ENCODE measurements around the gene HNF1A. TPM values are rescaled to one million over a fixed set of nuclear protein-coding genes. Genes with fewer than 3 reads are reported as not detected.

The HNF1A gene
- total and polyA plus RNA-seq, 8 donors: 0.89 to 14.5 (median 6.0) TPM

DNA sequence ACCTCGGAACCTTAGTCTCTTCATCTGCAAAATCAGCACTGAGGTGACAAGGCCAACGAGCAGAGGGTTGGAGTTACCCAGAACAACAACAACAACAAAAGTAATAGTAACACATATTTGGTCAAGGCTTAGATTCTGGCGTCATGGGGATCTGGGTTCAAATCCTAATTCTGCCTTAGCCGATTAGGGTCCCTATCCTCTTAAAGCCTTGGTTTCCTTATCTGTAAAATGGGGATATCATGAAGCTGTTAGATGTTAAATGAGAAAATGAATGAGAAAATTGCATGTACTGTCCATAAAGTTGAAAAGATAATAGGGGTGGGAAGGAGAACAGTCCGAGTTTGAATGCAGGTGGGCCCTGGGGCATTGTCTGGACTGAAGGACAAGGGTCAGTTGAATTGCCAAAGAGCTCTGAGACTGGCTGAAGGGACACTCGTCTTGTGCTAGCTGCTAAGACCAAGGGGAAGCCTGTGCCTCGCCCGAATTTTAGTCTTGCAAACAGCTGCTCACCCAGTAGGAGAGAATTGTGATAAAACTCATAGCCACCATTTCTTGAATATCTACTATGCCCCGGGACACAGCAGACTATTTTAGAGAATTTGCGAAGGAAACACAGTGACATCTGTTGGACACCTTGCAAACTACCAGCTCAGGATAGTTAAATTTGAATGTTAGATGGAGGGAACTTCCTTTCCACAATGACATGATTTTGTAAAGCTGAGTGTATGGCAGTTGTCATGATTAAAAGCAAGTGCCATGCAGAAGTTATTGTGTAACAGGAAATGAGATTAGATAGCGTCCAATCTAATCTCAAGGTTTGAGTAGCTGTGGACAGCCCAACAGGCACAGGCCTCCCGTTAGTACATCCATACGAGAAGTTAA is 6.8 kb upstream of the HNF1A start:
- TF ChIP-seq POLR2A (IDR thresholded peaks at IDR 0.05) (no peak), POLR2AphosphoS5 (IDR thresholded peaks at IDR 0.05) (peak in 2 of 3 donors; percentile 67 to 86), EP300 (IDR thresholded peaks at IDR 0.05) (no peak)
- TF ChIP-seq, protein P1, sequence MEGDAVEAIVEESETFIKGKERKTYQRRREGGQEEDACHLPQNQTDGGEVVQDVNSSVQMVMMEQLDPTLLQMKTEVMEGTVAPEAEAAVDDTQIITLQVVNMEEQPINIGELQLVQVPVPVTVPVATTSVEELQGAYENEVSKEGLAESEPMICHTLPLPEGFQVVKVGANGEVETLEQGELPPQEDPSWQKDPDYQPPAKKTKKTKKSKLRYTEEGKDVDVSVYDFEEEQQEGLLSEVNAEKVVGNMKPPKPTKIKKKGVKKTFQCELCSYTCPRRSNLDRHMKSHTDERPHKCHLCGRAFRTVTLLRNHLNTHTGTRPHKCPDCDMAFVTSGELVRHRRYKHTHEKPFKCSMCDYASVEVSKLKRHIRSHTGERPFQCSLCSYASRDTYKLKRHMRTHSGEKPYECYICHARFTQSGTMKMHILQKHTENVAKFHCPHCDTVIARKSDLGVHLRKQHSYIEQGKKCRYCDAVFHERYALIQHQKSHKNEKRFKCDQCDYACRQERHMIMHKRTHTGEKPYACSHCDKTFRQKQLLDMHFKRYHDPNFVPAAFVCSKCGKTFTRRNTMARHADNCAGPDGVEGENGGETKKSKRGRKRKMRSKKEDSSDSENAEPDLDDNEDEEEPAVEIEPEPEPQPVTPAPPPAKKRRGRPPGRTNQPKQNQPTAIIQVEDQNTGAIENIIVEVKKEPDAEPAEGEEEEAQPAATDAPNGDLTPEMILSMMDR (IDR thresholded peaks at IDR 0.05): peak in 4 of 7 experiments; percentile 43 to 55 (median 52)
- Histone ChIP-seq H3K4me3 (peak overlapping the region in 1 of 4 donors; percentile 6), H3K27ac (peak overlapping the region in 1 of 5 donors; percentile 26), H3K4me1 (peaks cover 26 to 39% (median 34%) of the 10 kb centered on the region in 4 donors), H3K9me3 (no peaks in the 10 kb centered on the region), H3K27me3 (no peaks in the 10 kb centered on the region), H3K36me3 (peaks cover 14 to 56% (median 29%) of the 10 kb centered on the region in 4 donors)
- peak in 1 of 2 donors; percentile 83 for DNase-seq
- intact Hi-C loops (cut with DNase I; ENCODE audit: low total_unique reads): no loop called here
- 28 to 34% (median 29%) methylated on average over 13 of the region's 13 CpGs for WGBS, 5 donors

DNA sequence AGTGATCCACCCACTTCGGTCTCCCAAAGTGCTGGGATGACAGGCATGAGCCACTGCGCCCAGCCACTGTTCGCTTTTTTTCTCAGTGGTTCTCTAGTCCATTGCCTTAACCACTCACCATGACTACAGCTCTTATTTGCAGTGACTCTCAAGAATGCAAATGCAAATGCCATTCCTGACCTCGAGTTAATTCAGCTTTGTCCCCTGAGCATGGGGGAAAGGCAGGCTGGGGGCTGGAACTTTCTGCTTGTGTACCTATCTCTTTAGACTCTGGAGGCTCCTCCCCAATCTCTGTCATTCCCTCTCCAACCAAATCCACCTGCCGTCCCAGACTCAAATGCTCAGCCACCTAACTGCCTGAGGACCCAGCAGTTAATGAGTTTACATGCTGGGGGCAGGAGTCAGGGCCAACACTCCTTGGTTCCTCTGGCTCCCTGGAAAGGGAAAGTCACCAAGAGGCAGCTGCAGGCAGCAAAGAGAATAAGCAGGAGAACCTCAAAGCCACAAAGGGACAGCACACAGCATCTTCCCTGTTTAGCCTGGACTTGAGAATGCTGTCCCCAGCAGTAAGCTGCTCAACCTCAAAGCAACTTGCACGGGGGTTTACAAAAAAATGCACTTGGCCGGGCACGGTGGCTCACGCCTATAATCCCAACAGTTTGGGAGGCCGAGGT is 5.3 kb upstream of the HNF1A start:
- Histone ChIP-seq H3K36me3 (peaks cover 14 to 49% (median 28%) of the 10 kb centered on the region in 4 donors), H3K27ac (peak overlapping the region in 4 of 5 donors; percentile 12 to 49 (median 32))
- intact Hi-C loops (cut with DNase I; ENCODE audit: low total_unique reads): no loop called here

DNA sequence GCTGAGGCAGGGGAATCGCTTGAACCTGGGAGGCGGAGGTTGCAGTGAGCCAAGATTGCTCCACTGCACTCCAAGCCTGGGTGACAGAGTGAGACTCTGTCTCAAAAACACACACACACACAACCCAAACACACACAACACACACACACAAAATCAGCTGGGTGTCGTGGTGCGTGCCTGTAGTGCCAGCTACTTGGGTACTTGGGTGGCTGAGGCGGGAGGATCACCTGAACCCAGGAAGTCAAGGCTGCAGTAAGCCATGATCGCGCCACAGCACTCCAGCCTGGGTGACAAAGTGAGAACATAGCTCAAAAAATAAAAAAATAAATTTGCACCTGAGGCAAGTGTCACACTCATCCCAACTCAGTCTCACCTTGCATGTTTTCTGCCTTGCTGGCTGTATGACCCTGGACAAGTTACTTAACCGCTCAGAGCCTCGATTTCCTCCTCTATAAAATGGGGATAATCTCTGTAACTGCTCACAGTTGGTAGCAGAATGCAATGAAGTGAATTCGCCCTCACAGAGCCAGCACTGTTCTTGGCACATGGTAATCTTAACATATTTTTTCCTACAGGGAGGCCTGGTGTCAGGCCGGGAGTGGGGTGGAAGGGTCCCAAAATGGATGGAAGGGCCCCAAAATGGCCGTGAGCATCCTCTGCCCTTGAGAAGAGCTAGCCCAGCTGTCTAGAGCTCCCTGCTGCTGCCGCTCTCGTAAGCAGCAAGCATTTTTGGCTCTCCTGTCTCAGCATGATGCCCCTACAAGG is 630 bp upstream of the HNF1A start:
- 28 to 49% (median 49%) methylated on average over 14 of the region's 14 CpGs for WGBS, 5 donors
- intact Hi-C loops (cut with DNase I; ENCODE audit: low total_unique reads): no loop called here
- H3K27ac ChIP-seq: peak overlapping the region; percentile 74 to 92 (median 90)
- peaks cover 6 to 13% (median 10%) of the 10 kb centered on the region in 4 donors for H3K36me3 ChIP-seq
- TF ChIP-seq POLR2AphosphoS5 (IDR thresholded peaks at IDR 0.05): no peak
- TF ChIP-seq, protein P1 (IDR thresholded peaks at IDR 0.05): no peak
- no peak for TF ChIP-seq EP300 (IDR thresholded peaks at IDR 0.05)
- TF ChIP-seq POLR2A (IDR thresholded peaks at IDR 0.05): no peak
- no peak for DNase-seq
- H3K4me3 ChIP-seq: peak overlapping the region; percentile 46 to 66 (median 57)
- H3K9me3 ChIP-seq: no peaks in the 10 kb centered on the region
- H3K27me3 ChIP-seq: no peaks in the 10 kb centered on the region
- peaks cover 22 to 49% (median 37%) of the 10 kb centered on the region in 4 donors for H3K4me1 ChIP-seq

More for the DNA sequence above, 5.3 kb upstream of the HNF1A start:
- Histone ChIP-seq H3K4me3 (no peak overlapping the region), H3K4me1 (peaks cover 26 to 49% (median 40%) of the 10 kb centered on the region in 4 donors), H3K27me3 (no peaks in the 10 kb centered on the region), H3K9me3 (no peaks in the 10 kb centered on the region)
- TF ChIP-seq EP300 (IDR thresholded peaks at IDR 0.05) (no peak), POLR2AphosphoS5 (IDR thresholded peaks at IDR 0.05) (no peak), POLR2A (IDR thresholded peaks at IDR 0.05) (no peak)
- DNase-seq: peak in 1 of 2 donors; percentile 63
- 28 to 42% (median 40%) methylated on average over 10 of the region's 10 CpGs for WGBS, 5 donors

DNA sequence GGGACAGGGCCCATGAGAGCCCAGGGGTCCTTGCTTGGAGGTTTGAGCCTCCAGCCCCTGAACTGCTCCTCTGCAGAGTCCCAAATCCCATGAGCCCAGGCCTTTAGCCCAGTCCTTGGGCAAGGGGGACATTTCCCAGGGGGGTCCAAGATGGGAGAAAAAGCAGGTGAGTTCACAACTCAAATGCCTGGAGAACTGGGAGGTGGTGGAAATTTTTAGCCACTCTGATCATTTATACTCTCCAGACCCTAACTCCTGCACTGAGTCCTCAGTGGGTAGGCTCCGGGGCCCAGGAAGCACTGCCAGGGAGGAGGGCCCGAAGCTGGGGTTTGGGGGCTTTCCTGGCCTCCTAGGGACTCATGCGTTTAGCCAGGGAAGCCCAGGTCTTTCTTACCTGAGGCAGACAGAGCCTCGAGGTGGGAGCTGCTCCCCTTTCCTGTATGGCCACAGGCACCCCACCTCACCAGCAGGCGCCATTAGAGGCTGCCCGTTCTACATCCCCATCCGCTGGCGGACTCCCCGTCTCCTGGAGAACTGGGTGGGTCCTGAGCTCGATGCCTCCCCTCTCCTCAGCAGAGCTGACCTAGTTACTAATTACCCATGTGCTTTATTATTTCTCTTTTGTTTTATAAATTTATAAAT is 998 bp downstream of the HNF1A start:
- Histone ChIP-seq H3K4me3 (peak overlapping the region; percentile 46 to 66 (median 57)), H3K27ac (peak overlapping the region; percentile 86 to 92 (median 91)), H3K27me3 (no peaks in the 10 kb centered on the region), H3K4me1 (peaks cover 13 to 46% (median 34%) of the 10 kb centered on the region in 4 donors), H3K9me3 (no peaks in the 10 kb centered on the region), H3K36me3 (peaks cover 0 to under 1% (median 0%) of the 10 kb centered on the region in 4 donors)
- intact Hi-C loops (cut with DNase I; ENCODE audit: low total_unique reads): no loop called here
- DNase-seq: peak in 1 of 2 donors; percentile 42
- TF ChIP-seq POLR2A (IDR thresholded peaks at IDR 0.05) (no peak), POLR2AphosphoS5 (IDR thresholded peaks at IDR 0.05) (no peak), EP300 (IDR thresholded peaks at IDR 0.05) (no peak)
- TF ChIP-seq, protein P1 (IDR thresholded peaks at IDR 0.05): no peak
- WGBS, 5 donors: 29 to 66% (median 50%) methylated on average over 10 of the region's 10 CpGs
